ENCODE data around the gene CREB3L2.

The CREB3L2 gene

DNA sequence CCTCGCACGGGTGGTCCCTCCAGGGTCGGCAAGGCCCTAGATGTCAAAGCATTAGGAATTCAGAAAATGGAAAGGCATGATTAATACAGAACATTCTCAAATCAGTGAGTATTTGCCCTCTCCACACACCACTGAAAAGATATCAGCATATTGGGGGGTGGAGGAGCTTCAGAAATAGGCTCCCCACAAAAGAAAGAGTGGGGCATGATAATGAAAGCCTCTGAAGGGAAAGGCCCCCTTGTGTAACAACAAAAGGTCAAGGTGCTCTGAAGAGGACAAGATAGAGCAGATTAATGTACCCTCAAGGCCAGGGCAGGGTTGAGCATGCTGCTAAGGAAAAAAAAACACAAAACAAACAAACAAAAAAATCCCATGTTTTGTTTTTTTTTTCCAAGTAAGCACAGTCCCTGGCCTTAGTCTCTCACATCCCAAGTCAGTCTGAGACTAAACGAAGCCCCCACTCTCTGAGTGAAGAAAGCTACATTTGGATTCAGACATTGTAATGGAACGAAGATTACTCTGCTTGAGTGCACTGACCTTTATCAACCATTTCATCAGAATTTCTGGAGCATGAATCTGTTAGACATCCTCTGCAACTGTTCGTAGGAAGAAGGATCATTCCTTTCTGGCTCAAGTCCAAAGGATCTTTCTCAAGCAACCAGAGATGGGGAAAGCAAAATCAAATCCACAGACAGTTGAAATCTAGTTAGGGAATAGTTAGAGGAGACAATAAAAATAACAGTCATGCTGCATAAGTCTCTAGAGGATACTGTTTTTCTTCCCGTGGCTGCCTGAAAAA is 127.7 kb downstream of the CREB3L2 start:
- H3K27me3 Mint-ChIP-seq: no peaks in the 10 kb centered on the region
- H3K27ac Mint-ChIP-seq: peak overlapping the region; percentile 92
- H3K36me3 Mint-ChIP-seq (ENCODE audit: low read depth): peaks cover 72% of the 10 kb centered on the region
- H3K9me3 Mint-ChIP-seq: no peaks in the 10 kb centered on the region
- H3K4me1 Mint-ChIP-seq (ENCODE audit: low read depth): peaks cover 26% of the 10 kb centered on the region
- DNase-seq: no peak
- no peak overlapping the region for H3K4me3 Mint-ChIP-seq

DNA sequence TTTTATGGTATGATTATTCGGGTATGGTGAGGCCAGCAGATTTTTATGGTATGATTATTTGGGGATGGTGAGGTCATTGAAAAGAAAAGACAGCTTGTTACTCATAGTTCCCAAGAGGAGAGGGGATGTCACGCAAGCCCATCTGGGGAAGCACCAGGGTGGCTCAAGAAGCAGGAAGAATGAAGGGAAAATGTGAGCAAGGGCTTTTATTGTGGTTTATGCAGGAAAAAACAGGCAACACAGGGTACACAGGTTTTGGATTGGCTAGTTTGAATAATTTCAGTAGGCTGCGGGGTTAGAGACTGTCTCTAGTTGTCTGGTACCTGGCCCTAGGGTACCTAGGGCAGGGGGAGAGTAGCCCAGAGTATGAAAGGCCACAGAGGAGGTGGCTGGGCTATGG is 128.4 kb downstream of the CREB3L2 start:
- no peak for DNase-seq
- Mint-ChIP-seq H3K36me3 (ENCODE audit: low read depth) (peaks cover 66% of the 10 kb centered on the region), H3K4me1 (ENCODE audit: low read depth) (peaks cover 25% of the 10 kb centered on the region), H3K27me3 (no peaks in the 10 kb centered on the region), H3K27ac (peak overlapping the region; percentile 92), H3K4me3 (no peak overlapping the region), H3K9me3 (no peaks in the 10 kb centered on the region)

DNA sequence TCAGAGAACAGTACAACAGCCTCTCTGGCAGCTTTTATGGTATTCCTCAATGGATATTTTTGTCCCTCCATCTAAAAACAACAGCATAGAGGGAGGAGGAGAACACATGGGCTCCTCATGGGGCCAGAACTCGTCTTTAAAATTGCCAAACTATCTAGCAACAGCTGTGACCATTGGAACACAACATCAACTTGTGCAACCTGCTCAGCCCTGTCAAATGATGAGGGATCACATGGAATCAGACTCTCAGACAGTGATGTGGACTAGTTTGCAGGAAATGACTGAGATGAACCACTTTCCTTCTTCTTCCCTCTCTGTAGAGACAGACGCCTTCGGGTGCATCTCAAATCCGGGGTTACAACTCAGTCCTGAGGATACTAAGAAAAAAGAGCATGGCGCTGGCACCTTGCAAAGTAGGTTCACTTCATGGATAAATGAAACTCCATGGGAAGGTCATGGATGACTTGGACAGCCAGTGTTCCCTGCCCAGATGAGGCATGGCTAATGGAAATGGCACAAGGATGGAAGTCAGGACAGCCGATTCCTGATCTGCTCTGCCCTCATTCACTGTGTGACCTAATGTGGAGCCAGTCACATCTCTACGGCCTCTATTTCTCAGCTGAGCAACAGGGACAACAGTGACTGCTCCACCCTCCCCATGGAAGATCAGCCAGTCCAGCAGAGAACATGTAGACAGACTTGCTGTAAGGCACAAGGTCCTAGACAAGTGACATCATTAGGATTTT is 130.5 kb downstream of the CREB3L2 start:
- peaks cover 4% of the 10 kb centered on the region for H3K9me3 Mint-ChIP-seq
- H3K36me3 Mint-ChIP-seq (ENCODE audit: low read depth): peaks cover 67% of the 10 kb centered on the region
- peaks cover 25% of the 10 kb centered on the region for H3K4me1 Mint-ChIP-seq (ENCODE audit: low read depth)
- H3K27me3 Mint-ChIP-seq: no peaks in the 10 kb centered on the region
- no peak overlapping the region for H3K27ac Mint-ChIP-seq
- no peak for DNase-seq
- H3K4me3 Mint-ChIP-seq: no peak overlapping the region

GRCh38 chr7:137870684-137871083 is 131.2 kb downstream of the CREB3L2 start:
- peaks cover 25% of the 10 kb centered on the region for H3K4me1 Mint-ChIP-seq (ENCODE audit: low read depth)
- H3K27ac Mint-ChIP-seq: no peak overlapping the region
- peaks cover 68% of the 10 kb centered on the region for H3K36me3 Mint-ChIP-seq (ENCODE audit: low read depth)
- DNase-seq: no peak
- no peaks in the 10 kb centered on the region for H3K27me3 Mint-ChIP-seq
- no peak overlapping the region for H3K4me3 Mint-ChIP-seq
- peaks cover 10% of the 10 kb centered on the region for H3K9me3 Mint-ChIP-seq

GRCh38 chr7:137870078-137870477 is 131.8 kb downstream of the CREB3L2 start:
- Mint-ChIP-seq H3K27ac (no peak overlapping the region), H3K27me3 (no peaks in the 10 kb centered on the region), H3K4me3 (no peak overlapping the region), H3K4me1 (ENCODE audit: low read depth) (peaks cover 25% of the 10 kb centered on the region), H3K9me3 (peaks cover 15% of the 10 kb centered on the region), H3K36me3 (ENCODE audit: low read depth) (peaks cover 68% of the 10 kb centered on the region)
- no peak for DNase-seq

DNA sequence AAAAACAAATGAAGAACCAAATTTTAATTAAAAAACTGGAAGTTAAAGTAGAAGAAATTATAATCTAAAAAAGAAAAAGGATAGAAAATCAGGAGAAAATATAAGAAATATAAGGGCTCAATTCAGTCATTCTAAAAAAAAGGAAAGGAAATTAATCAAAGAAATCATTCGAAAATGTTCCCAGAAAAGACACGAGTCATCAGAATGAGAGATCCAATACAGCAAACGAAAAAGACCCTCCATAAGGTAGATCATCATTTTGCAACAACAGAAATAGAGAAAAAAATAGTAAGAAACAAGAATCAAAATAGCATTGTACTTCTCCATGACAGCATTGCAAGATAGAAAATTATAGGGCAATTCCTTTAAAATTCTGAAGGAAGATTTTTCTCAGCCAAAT is 132.6 kb downstream of the CREB3L2 start:
- H3K27ac Mint-ChIP-seq: no peak overlapping the region
- H3K36me3 Mint-ChIP-seq (ENCODE audit: low read depth): peaks cover 66% of the 10 kb centered on the region
- no peaks in the 10 kb centered on the region for H3K27me3 Mint-ChIP-seq
- DNase-seq: no peak
- peaks cover 17% of the 10 kb centered on the region for H3K9me3 Mint-ChIP-seq
- H3K4me1 Mint-ChIP-seq (ENCODE audit: low read depth): peaks cover 20% of the 10 kb centered on the region
- H3K4me3 Mint-ChIP-seq: no peak overlapping the region

DNA sequence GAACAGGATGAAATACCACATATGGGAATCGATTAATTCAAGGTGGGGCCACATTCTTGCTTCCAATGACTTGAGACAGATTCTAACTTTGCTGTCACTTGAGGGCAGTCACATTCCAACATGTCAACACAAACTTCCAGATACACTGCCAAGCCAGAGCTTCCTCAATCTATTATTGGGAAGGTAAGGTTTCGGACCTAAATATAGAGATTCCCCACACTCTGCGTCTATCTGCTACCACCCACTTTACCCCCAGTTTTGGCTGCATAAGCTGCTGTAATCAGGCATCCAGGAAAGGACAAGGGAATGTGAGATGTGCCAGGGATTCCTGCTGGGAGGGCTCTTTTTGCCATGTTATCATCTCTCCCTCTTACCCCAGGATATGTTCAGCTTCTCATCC is 134.6 kb downstream of the CREB3L2 start:
- H3K36me3 Mint-ChIP-seq (ENCODE audit: low read depth): peaks cover 51% of the 10 kb centered on the region

DNA sequence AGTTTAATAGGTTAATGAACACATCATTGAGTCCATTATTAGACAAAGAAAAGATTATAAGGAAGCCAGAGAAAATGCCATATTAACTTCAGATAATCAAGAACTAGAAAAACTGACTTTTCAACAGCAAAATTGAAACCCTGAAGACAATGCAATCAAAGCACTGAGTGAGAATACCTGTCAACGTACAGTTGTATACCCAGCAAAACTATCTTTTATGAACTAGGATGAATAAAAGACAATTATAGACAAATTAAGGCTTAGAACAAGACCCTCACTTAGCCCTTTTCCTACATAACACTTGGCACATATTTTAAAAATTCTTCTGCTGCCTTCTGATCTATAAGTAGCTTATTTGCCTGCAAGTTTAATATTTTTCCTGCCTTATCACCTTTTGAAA is 136.1 kb downstream of the CREB3L2 start:
- no peaks in the 10 kb centered on the region for H3K27me3 Mint-ChIP-seq
- H3K4me3 Mint-ChIP-seq: no peak overlapping the region
- peaks cover 47% of the 10 kb centered on the region for H3K36me3 Mint-ChIP-seq (ENCODE audit: low read depth)
- no peak for DNase-seq
- H3K27ac Mint-ChIP-seq: no peak overlapping the region
- H3K9me3 Mint-ChIP-seq: peaks cover 17% of the 10 kb centered on the region
- H3K4me1 Mint-ChIP-seq (ENCODE audit: low read depth): peaks cover 5% of the 10 kb centered on the region

More for the DNA sequence above, 134.6 kb downstream of the CREB3L2 start:
- Mint-ChIP-seq H3K4me1 (ENCODE audit: low read depth) (peaks cover 7% of the 10 kb centered on the region), H3K4me3 (no peak overlapping the region), H3K27ac (no peak overlapping the region), H3K9me3 (peaks cover 17% of the 10 kb centered on the region), H3K27me3 (no peaks in the 10 kb centered on the region)
- no peak for DNase-seq

GRCh38 chr7:137862964-137863363 is 138.9 kb downstream of the CREB3L2 start:
- Mint-ChIP-seq H3K36me3 (ENCODE audit: low read depth) (peaks cover 36% of the 10 kb centered on the region), H3K9me3 (peaks cover 17% of the 10 kb centered on the region), H3K27me3 (no peaks in the 10 kb centered on the region), H3K27ac (no peak overlapping the region), H3K4me3 (no peak overlapping the region), H3K4me1 (ENCODE audit: low read depth) (peaks cover 2% of the 10 kb centered on the region)
- no peak for DNase-seq

DNA sequence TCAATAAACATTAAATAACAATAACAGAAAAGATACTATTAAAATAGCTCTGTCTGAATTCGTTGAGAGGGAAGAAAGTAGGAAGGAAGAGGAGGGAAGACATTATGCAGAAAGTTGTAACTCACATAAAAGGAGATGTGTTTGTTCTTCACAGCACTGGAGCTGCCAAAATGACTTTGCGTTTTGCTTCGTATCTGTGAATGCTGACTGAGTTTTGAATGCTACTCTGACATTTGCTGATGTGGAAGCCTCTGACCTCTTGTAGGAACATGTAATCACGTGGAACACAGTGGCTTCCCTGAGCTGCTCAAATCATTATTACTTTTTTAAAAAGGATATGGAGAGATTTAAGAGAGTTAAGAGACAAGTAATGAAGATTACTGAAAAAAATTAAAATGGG is 139.5 kb downstream of the CREB3L2 start:
- Mint-ChIP-seq H3K4me3 (no peak overlapping the region), H3K9me3 (peaks cover 17% of the 10 kb centered on the region)

GRCh38 chr7:137860542-137860941 is 141.3 kb downstream of the CREB3L2 start:
- no peak overlapping the region for H3K4me3 Mint-ChIP-seq
- no peak overlapping the region for H3K27ac Mint-ChIP-seq
- no peak for DNase-seq

More for the DNA sequence above, 139.5 kb downstream of the CREB3L2 start:
- Mint-ChIP-seq H3K4me1 (ENCODE audit: low read depth) (peaks cover 2% of the 10 kb centered on the region), H3K36me3 (ENCODE audit: low read depth) (peaks cover 30% of the 10 kb centered on the region), H3K27me3 (no peaks in the 10 kb centered on the region), H3K27ac (no peak overlapping the region)
- no peak for DNase-seq

DNA sequence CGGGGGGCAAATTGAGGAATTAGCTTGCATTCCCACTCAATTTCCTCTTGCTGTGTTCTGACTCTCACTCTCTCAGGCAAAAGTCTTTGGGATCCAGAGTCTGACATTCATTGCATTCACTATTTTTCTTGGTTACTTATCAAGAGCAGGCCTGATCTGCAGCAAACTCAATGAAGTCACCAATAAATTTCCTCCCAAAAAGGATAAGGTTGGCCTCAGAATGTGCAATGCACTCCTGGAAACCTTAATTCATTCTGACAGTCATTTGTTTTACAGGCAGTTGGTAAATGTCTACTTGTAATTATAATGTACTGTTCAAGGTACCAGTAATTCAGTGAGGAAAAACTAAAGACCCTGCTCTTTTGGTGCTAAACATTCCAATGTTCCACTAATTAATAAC is 148.8 kb downstream of the CREB3L2 start:
- H3K36me3 Mint-ChIP-seq (ENCODE audit: low read depth): no peaks in the 10 kb centered on the region
- DNase-seq: no peak
- peaks cover 15% of the 10 kb centered on the region for H3K4me1 Mint-ChIP-seq (ENCODE audit: low read depth)
- H3K4me3 Mint-ChIP-seq: no peak overlapping the region
- H3K27ac Mint-ChIP-seq: no peak overlapping the region
- H3K27me3 Mint-ChIP-seq: peaks cover 50% of the 10 kb centered on the region
- no peaks in the 10 kb centered on the region for H3K9me3 Mint-ChIP-seq

More at GRCh38 chr7:137860542-137860941, 141.3 kb downstream of the CREB3L2 start:
- peaks cover 6% of the 10 kb centered on the region for H3K9me3 Mint-ChIP-seq
- H3K4me1 Mint-ChIP-seq (ENCODE audit: low read depth): peaks cover 2% of the 10 kb centered on the region
- peaks cover 12% of the 10 kb centered on the region for H3K36me3 Mint-ChIP-seq (ENCODE audit: low read depth)
- H3K27me3 Mint-ChIP-seq: no peaks in the 10 kb centered on the region

DNA sequence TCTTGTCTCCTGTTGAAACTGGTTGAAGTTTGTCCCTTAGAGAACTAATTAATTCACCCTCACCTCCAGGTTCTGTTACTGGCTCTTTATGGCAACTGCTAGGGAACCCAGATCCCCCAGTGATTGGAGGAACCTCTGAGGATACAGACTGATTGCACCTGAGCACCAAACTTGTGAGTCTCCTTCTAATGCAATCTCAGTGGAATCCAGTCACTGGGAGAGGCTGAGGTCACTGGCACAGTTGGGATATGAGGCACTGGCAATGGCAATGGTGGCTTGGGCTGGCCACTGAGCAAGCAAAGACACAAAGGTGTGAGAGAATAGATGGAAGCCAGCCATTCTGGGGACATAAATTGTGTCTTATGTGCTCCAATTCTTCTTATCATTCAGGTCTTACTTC is 149.8 kb downstream of the CREB3L2 start:
- Mint-ChIP-seq H3K27me3 (peaks cover 59% of the 10 kb centered on the region), H3K36me3 (ENCODE audit: low read depth) (no peaks in the 10 kb centered on the region), H3K4me1 (ENCODE audit: low read depth) (peaks cover 19% of the 10 kb centered on the region), H3K4me3 (no peak overlapping the region), H3K9me3 (no peaks in the 10 kb centered on the region), H3K27ac (no peak overlapping the region)
- no peak for DNase-seq

- Mint-ChIP-seq H3K36me3 (ENCODE audit: low read depth) (no peaks in the 10 kb centered on the region), H3K9me3 (no peaks in the 10 kb centered on the region), H3K27ac (no peak overlapping the region), H3K4me1 (ENCODE audit: low read depth) (peaks cover 19% of the 10 kb centered on the region), H3K27me3 (peaks cover 62% of the 10 kb centered on the region), H3K4me3 (no peak overlapping the region)
- no peak for DNase-seq
These were observed 150.6 kb downstream of the CREB3L2 start for GRCh38 chr7:137850972-137851945.

Measured in activated T-cell treated with anti-CD3 and anti-CD28 coated beads, Interleukin-2, amount 50 U/mL, for 24 hours (primary cell).